ENCODE data around the gene BSN. TPM values are rescaled to one million over a fixed set of nuclear protein-coding genes. Genes with fewer than 3 reads are reported as not detected.

Gene BSN
- total and polyA plus RNA-seq, 12 donors = 0.06 to 1.4 (median 0.62) TPM

DNA sequence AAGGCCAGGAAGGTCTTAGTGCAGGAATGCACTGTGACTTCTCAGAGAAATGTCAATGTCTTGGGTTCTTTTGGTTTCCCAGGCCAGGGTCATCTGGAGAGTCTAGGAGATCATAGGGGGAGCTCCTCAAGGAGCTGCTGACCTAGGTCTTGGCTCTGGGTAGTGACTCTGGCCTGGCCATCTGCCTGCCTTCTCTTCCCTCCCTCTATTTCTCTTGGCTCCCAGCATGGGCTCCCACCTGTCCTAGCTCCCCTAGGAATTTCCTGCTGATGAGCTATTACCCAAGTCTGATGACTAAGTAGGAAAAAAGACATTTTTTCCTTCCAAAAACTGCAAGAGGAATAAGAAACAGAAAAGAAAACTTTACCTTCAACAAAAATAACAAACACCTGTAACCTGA is 57.4 kb downstream of the BSN start:
- Histone ChIP-seq H3K36me3 (no peaks in the 10 kb centered on the region), H3K9me3 (peaks cover 0 to 9% (median 0%) of the 10 kb centered on the region in 11 donors), H3K4me1 (peaks cover 0 to 22% (median 5%) of the 10 kb centered on the region in 9 donors), H3K4me3 (no peak overlapping the region), H3K27ac (no peak overlapping the region), H3K27me3 (no peaks in the 10 kb centered on the region)
- DNase-seq (no peak), ATAC-seq (no peak)
- TF ChIP-seq CTCF (IDR thresholded peaks at IDR 0.05) = no peak
- intact Hi-C loops (cut with DNase I) = no loop called here

- intact Hi-C loops (cut with DNase I) = no loop called here
- H3K27me3 ChIP-seq = no peaks in the 10 kb centered on the region
- no peak overlapping the region for H3K27ac ChIP-seq
- no peak for ATAC-seq
- peaks cover 0 to 9% (median 0%) of the 10 kb centered on the region in 11 donors for H3K9me3 ChIP-seq
- 90 to 91% methylated on average over 1 of the region's 1 CpG for WGBS, 2 donors
- TF ChIP-seq CTCF (IDR thresholded peaks at IDR 0.05) = no peak
- H3K4me1 ChIP-seq = peaks cover 0 to 11% (median 0%) of the 10 kb centered on the region in 9 donors
- H3K4me3 ChIP-seq = no peak overlapping the region
- no peaks in the 10 kb centered on the region for H3K36me3 ChIP-seq
- DNase-seq = no peak
These were observed 60.7 kb downstream of the BSN start for GRCh38 chr3:49614936-49615335.

DNA sequence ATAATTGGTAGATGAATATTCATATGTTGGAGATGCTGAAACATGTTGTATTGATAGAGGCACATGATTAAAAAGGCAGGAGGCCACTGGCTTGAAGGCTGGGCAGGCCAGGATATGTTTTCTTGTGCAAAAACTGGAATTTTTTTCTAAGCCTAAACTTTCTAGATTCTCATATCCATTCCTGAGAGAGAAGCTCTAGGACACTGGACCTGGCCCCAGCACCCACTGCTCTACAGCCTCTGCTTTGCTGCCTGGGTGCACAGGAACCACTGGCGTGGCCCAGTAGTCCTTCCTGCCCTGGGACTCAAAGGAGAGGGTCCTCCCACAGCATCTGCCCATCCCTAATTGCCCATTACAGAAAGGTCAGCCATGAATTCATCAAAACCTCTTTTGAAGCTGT is 61.8 kb downstream of the BSN start:
- ATAC-seq = no peak
- intact Hi-C loops (cut with DNase I) = no loop called here
- H3K27me3 ChIP-seq = no peaks in the 10 kb centered on the region
- no peaks in the 10 kb centered on the region for H3K4me1 ChIP-seq
- peaks cover 0 to 9% (median 0%) of the 10 kb centered on the region in 11 donors for H3K9me3 ChIP-seq
- no peak overlapping the region for H3K4me3 ChIP-seq
- H3K27ac ChIP-seq = no peak overlapping the region
- WGBS, 2 donors = 86 to 89% methylated on average over 1 of the region's 1 CpG
- no peaks in the 10 kb centered on the region for H3K36me3 ChIP-seq
- no peak for DNase-seq
- no peak for TF ChIP-seq CTCF (IDR thresholded peaks at IDR 0.05)

GRCh38 chr3:49616491-49616941 is 62.2 kb downstream of the BSN start:
- TF ChIP-seq CTCF (IDR thresholded peaks at IDR 0.05) = no peak
- ATAC-seq (no peak), DNase-seq (no peak)
- H3K9me3 ChIP-seq = peaks cover 0 to 9% (median 0%) of the 10 kb centered on the region in 11 donors
- 66 to 67% methylated on average over 6 of the region's 6 CpGs for WGBS, 2 donors
- no peaks in the 10 kb centered on the region for H3K36me3 ChIP-seq
- no peaks in the 10 kb centered on the region for H3K27me3 ChIP-seq
- H3K4me1 ChIP-seq = no peaks in the 10 kb centered on the region
- intact Hi-C loops (cut with DNase I) = no loop called here
- no peak overlapping the region for H3K4me3 ChIP-seq
- H3K27ac ChIP-seq = no peak overlapping the region

All from heart right ventricle (tissue), 16 donors.